Skin epidermis (tissue), 12 donors: Measurements from ENCODE around the gene IL4.

ENCODE experiments used
- H3K27ac ChIP-seq, 21 experiments: fragments of 200-600 bp; sonication (generic) in 11 of 21; one replicate each; pipeline ENCODE4 v1.5.0; 2020; ENCODE audit warnings: mild to moderate bottlenecking in 3 of 21, inconsistent platforms in 2 of 21, moderate library complexity in 2 of 21
- H3K4me3 ChIP-seq, 7 experiments: fragments of 200-600 bp; sonication (generic) in 2 of 7; one replicate each; pipeline ENCODE4 v1.5.0; 2020; ENCODE audit warnings: inconsistent platforms in 2 of 7, mild to moderate bottlenecking in 2 of 7, moderate library complexity in 1 of 7

The IL4 gene

DNA sequence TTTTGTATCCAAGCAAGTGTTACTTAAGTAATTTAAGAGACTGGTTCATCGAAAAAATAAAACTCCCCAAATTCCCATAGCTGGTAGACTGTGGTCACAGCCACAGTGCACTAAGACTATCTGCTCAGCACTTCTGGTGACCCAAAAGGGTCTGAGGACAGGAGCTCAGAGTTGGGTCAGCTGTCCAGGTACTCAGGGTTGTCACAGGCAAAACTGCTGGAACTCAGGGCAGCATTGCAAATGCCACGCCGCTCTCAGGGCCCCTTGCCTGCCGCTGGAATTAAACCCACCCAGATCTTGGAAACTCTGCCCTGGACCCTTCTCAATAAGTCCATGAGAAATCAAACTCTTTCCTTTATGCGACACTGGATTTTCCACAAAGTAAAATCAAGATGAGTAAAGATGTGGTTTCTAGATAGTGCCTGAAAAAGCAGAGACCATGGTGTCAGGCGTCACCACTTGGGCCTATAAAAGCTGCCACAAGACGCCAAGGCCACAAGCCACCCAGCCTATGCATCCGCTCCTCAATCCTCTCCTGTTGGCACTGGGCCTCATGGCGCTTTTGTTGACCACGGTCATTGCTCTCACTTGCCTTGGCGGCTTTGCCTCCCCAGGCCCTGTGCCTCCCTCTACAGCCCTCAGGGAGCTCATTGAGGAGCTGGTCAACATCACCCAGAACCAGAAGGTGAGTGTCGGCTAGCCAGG, 16.0 kb upstream of the IL4 start, which contains the start of gene IL13:
IL13 (plus strand) TSS at position 498 of the 705 bp plus-strand sequence; CDS start at position 512, 14 bp downstream.
- Histone ChIP-seq H3K27ac (no peak within 1 kb of the TSS), H3K4me3 (no peak within 1 kb of the TSS)

DNA sequence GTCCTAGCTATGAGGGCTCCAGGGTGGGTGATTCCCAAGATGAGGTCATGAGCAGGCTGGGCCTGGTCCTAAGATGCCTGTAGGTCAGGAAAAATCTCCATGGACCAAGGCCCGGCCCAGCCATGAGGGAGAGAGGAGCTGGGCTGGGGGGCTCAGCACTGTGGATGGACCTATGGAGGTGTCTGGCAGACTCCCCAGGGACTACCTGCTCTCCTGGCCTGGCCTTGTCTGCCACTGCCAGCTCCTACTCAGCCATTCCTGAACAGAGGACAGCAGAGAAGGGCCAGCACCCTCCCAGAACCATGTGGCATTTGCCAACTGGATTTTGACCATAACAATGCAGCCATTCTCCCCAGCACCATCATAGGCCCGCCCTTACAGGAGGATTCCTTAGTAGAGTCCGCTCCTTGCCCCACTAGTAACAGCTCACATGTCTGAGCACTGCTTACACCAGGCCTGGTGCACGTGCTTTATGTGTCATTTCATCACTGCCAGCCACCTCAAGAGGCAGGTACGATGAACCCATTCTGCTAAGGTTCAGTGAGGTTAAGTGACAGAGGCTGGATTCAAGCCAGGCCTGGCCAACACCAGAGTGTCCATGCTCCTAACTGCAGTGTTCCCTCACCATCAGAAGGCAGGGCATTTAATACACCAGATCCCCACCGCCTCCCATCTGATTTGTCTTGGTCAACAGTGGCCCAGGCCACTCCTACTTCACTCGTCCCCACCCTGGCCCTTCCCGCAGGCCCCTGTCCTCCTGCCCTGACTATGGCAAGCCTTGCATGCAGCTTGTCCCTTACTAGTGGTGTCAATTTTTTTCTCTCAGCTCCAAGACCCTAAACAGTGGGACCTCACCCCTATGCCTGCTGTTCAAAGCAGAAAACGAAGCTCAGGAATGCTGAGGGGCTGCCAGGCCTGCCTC, 15.1 kb upstream of the IL4 start:
- no peak overlapping the region for H3K27ac ChIP-seq
- no peak overlapping the region for H3K4me3 ChIP-seq

DNA sequence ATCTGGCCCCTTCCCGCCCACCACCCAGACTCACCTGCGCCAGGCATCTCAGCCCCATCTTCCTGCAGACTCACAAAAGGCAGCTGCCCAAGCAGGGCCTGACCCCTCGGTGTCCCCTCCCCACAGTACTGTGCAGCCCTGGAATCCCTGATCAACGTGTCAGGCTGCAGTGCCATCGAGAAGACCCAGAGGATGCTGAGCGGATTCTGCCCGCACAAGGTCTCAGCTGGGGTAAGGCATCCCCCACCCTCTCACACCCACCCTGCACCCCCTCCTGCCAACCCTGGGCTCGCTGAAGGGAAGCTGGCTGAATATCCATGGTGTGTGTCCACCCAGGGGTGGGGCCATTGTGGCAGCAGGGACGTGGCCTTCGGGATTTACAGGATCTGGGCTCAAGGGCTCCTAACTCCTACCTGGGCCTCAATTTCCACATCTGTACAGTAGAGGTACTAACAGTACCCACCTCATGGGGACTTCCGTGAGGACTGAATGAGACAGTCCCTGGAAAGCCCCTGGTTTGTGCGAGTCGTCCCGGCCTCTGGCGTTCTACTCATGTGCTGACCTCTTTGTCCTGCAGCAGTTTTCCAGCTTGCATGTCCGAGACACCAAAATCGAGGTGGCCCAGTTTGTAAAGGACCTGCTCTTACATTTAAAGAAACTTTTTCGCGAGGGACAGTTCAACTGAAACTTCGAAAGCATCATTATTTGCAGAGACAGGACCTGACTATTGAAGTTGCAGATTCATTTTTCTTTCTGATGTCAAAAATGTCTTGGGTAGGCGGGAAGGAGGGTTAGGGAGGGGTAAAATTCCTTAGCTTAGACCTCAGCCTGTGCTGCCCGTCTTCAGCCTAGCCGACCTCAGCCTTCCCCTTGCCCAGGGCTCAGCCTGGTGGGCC, 13.9 kb upstream of the IL4 start:
- Histone ChIP-seq H3K27ac (no peak overlapping the region), H3K4me3 (no peak overlapping the region)

- H3K27ac ChIP-seq, result no peak overlapping the region
- H3K4me3 ChIP-seq, result no peak overlapping the region
Observed at GRCh38 chr5:132661231-132662003, 12.4 kb upstream of the IL4 start.

DNA sequence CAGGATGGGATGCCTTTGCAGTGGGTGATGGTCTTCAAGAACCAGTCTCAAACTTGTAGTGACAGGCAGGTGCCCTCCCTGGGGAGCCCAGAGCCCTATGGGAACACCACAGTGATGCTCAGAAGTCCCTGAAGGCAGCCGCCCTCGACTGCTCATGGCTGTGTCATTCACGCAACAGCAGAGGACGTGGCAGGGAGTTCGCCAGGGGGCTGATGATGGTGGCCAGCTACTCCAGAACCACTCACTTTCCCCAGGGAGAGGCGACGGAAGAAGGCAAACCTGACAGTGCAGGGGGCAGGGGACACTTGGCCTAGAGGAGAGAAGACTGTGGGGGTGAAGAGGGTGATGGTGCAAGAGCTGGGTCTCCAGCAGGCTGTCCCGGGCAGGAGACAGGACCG, 11.8 kb upstream of the IL4 start:
- H3K4me3 ChIP-seq, result no peak overlapping the region

DNA sequence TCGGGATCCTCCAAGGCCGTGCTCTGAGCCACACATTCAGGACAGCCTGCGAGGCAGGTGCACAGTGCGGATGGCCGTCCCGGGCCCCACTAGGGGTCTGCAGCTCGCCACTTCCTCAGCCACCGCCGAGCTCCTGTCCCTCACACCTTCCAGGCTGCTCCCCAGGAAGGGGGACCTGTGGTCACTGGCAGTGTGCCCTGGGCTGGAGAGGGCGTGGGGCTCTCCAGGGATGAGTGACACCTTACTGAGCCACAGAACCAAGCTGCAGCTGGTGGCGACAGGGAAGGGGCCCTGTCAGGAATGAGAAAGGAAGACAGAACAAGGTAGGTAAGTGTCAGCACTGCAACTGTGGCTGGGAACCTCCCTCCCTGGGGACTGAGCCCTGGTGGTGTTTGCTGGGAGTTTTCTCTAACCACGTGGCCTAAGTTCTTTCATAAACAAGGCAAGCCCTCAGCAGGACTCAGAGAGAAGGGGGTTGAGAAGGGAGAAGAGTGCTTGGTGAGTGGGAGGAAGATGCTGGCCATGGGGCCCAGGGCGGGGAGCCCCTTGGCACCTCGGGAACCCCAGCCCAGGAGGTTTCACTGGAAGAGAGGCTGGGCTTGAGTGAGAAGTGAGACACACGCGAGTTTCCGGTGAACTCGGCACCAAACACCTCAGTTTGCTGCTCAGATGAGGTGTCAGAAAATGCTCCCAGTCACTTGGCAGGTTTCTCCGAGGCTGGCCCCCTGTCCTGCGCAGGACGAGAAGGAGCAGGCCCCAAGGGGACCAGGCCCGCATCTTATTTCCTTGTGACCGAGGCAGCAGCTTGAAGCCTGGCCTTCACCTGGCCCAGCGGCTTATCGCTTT, 10.6 kb upstream of the IL4 start:
- Histone ChIP-seq H3K27ac (peak overlapping the region in 5 of 21 experiments; percentile 13 to 63 (median 42)), H3K4me3 (no peak overlapping the region)

More for the DNA sequence above, 11.8 kb upstream of the IL4 start:
- no peak overlapping the region for H3K27ac ChIP-seq

DNA sequence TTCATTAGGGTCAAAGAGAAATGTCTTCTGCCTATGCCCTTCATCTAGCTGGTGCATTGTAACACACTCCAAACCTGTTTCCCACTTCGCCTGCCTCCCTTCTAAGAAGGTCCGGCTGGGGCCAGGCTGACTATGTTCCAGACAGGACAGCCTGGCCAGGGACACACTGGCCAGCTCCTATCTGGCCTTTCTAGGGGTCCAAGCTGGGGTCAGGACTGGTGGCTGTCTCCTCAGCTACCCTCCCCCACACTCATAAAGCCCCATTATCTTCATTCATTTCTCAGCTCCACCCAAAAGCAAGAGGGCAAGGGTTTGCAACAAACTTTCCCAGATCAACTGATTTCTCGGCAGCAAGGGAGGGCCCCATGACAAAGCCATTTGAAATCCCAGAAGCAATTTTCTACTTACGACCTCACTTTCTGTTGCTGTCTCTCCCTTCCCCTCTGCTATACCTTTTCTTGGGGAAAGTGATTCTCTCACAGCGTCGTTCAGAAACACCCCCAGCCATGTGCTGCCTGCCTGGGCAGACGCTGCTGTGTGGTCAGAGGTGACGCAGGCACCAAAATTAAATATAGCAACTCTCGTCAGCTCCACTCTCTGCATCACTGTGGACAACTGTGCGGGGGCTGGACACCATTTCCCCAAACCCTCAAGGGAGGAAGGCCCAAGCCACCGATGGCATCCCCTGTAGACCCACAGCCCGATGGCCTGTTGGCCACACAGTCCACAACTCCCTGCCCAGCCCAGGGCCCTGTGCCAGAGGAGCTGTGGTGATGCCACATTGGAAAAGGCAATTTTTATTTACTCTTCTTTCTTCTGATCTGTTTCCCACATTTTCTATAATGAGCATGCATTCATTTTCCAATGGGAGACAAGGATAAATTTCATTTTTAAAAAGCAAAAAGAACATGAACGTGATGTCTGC, 9.8 kb upstream of the IL4 start:
- Histone ChIP-seq H3K27ac (peak overlapping the region in 4 of 21 experiments; percentile 13 to 52 (median 36)), H3K4me3 (no peak overlapping the region)

GRCh38 chr5:132664696-132665209, 9.0 kb upstream of the IL4 start:
- Histone ChIP-seq H3K27ac (no peak overlapping the region), H3K4me3 (no peak overlapping the region)

DNA sequence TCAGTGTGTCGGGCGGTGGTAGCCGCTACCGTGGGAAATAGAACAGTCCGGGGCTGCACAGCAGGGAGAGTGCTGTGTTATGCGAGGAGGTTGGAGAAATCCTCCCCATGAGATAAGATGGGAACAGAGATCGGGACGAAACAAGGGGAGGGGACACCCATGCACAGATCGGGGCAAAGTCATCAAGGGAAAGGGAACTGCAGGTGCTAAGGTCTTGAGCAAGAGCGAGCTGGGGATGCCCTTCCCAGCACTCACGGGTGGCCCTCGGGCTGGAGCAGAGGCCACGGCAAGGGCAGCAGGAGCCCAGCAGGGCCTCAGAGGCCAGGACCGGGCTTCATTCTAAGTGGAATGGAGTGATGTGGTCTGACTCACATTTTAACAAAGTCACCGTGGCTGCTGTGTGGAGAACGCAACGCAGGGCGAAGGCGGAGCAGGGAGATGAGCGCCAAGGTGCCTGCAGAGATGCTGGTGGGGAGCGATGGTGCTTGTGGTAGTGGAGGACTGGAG, 8.2 kb upstream of the IL4 start:
- Histone ChIP-seq H3K4me3 (no peak overlapping the region), H3K27ac (no peak overlapping the region)

GRCh38 chr5:132666310-132667123, 7.3 kb upstream of the IL4 start:
- H3K27ac ChIP-seq, result no peak overlapping the region
- no peak overlapping the region for H3K4me3 ChIP-seq

GRCh38 chr5:132667309-132667708, 6.5 kb upstream of the IL4 start:
- Histone ChIP-seq H3K27ac (no peak overlapping the region), H3K4me3 (no peak overlapping the region)

DNA sequence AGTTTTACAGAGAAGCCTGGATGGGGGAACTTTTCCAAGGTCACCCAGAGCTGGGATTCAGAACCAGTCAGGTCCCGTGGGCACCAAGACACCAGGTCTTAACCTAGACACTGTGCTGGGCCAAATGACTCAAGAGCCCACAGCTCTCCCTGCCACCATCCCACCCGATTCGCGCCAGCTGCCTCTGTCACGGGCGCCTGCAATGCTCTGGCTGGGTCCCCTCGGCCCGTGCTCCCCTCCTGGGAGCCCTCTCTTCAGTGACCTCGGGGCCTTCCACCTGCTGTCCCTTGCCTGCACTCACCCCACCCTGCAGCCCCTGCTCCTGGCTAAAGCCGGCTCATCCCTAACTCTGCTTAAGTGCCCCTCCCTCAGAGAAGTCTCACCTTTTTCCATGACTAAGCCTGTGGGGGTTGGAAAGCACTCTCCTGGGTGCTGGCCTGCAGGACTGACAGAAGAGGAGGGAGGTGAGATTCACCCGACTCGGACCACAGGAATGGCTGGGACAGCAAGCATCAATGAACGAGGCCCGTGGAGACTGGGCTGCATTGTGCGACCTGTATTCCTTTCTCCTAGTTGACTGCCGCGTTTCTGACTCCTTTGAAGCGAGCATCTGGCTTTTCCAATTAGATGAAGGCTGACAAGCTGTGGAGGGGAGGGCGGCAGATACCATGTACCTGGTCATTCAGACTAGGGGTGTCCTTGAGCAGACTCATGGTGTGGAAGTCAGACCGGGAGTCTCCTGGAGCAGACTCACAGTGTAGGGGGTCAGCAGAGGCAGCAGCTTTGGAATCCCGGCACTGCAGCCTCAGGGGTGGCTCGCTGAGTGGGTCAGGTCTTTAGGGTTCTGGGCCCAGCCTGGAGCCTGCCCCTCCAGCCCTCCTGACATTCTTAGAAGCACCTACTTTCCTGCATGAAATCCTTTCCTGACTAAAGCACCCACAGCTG, 5.8 kb upstream of the IL4 start:
- Histone ChIP-seq H3K4me3 (no peak overlapping the region), H3K27ac (no peak overlapping the region)

DNA sequence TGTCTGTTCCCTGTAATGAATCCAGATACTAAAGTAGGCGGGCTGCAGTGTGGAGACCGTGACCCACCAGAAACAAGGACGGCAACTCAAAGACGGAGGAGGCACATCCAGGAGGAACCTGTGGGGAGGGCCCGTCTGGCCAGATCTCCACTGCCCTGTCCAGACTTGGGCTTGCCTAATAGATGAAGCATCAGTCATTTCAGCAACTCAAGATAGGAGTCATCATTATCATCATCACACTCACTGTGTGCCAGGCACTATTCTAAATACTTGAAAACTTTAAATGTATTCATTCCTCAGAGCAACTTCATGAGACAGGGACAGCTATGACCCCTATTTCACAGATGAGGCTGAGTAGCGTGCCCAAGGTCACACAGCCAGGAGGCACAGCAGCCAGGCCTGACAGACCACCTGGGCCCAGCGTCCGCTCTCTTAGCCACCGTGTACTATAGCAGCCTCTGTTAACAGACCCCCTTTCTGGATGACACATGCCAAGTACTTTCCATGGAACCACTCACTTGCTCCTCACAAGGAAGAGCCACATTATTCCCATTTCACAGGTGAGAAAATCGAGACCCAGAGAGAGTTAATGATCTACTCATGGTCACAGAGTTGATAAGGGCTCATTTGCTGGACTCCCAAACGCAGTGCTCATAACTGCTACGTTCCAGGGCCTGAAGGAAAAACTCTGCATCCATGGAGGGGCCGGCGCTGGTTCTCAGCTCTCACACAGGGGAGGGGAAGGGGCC, 4.9 kb upstream of the IL4 start:
- Histone ChIP-seq H3K27ac (no peak overlapping the region), H3K4me3 (no peak overlapping the region)

DNA sequence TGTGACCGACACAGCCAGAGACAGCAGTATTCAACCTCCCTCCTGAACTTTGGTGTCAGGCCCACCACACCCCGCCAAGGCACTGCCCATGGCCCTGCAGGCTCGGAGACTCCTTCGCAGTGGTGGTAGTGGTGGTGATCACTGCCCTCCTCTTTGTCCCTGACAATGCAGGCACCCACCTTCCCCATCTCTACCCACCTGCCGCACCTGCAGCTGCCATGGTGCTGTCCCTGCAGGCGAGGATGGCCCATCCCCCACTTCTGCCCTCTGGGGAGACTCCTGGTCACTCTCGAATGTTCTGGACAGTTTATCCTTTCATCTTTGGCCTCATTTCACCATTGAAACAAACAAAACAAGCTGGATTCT, 4.4 kb upstream of the IL4 start:
- H3K27ac ChIP-seq, result no peak overlapping the region

More for the DNA sequence above, 4.4 kb upstream of the IL4 start:
- H3K4me3 ChIP-seq, result no peak overlapping the region
